GM21423 (cell line): ENCODE measurements around the gene ABCC1.
"Not testable (repeated sequence)": the region's sequence is repeated elsewhere in the genome, so short reads cannot be mapped to it uniquely, and the experiment has no call there.

Source experiments
- ATAC-seq: cut with Tn5 transposase; IDR thresholded peaks from one replicate; pipeline ENCODE4 v1.9.1; 2021; ENCODE audit warnings: mild to moderate bottlenecking, moderate library complexity; ENCODE audit not compliant: unreplicated experiment

Gene ABCC1

DNA sequence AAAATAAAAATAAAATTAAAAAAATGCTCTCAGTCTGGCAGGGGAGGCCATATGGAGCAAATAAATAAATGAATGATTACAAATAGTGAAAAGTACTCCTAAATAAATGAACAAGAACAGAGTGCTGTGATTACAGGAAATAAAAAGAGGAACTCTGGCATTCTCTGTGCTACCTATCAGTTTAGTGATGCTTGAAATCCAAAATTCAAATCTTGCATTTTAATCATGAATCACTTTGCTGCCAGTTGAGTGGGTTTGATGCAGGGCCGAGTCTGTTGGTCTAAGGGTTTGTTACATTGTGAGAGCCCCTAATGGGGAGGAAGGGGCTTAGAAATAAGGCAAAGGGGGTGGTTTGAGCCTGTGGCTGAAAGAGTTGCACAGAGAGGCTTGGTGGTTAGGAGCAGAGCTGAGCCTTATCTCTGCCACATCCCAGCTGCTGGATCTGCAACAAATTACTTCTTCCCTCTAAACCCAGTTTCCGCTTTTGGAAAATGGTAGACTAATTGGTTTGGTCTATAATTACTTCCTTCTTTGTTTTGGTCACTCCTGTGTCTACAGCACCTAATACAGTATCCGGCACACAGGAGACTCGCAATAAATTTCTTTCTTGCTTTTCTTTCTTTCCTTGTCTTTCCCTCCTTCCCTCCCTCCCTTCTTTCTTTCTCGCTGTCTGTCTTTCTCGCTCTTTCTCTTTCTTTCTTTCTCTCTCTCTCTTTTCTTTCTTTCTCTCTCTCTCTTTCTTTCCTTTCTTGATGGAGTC, 6.3 kb upstream of the ABCC1 start:
- no peak for ATAC-seq

DNA sequence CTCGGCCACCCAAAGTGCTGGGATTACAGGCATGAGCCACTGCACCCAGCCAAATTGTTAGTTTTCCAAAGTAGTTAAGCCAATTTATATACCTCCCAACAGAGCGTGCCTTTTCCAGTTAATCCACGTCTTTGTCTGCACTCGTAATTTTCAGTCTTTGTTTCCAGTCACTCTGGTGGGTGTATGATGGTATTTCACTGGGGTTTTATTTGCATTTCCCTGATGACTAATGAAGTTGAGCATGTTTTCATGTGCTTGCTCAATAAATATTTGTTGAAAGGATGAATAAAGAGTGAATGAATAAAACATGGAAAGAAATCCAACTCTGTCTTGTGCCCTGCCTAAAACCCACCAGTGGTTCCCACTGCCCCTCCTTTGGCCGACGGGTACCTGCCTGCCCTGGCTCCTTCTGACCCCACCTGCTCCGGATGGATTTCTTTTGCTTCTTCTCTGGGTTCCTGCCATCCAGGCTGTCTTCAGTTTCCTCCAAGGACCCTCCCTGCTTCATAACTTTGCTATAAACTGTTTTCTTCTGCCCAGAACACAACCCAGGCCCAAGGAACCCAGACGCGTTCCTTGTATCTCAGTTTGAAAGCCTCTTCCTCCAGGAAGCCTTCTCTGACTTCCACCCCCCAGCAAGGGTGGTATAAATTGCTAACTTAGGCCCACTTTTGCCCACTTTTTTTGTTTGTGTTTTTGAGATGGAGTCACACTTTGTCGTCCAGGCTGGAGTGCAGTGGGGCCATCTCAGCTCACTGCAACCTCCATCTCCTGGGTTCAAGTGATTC, 3.0 kb upstream of the ABCC1 start:
- no peak for ATAC-seq

DNA sequence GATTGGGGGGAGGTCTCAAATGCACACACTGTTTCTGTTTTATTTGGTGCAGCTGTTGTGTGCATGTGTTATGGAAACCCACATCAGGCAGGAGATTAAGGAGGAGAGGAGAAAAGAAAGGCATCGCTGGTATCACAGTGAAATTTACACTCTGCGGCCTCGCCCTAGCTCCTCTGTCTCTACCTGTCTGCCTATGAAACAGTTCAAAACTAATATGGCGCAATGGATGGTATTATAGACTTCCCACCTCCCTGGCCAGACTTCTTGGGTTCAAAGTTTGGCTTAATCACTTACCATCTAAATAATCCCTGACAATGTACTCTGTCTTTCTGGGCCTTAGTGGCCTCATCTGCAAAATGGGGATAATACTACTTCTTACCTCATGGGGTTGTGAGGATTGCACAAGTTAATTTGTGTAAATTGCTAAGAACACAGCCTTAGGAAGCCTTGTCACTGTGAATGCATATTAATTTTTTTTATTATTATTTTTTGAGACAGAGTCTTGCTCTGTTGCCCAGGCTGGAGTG, 1.4 kb upstream of the ABCC1 start:
- no peak for ATAC-seq

DNA sequence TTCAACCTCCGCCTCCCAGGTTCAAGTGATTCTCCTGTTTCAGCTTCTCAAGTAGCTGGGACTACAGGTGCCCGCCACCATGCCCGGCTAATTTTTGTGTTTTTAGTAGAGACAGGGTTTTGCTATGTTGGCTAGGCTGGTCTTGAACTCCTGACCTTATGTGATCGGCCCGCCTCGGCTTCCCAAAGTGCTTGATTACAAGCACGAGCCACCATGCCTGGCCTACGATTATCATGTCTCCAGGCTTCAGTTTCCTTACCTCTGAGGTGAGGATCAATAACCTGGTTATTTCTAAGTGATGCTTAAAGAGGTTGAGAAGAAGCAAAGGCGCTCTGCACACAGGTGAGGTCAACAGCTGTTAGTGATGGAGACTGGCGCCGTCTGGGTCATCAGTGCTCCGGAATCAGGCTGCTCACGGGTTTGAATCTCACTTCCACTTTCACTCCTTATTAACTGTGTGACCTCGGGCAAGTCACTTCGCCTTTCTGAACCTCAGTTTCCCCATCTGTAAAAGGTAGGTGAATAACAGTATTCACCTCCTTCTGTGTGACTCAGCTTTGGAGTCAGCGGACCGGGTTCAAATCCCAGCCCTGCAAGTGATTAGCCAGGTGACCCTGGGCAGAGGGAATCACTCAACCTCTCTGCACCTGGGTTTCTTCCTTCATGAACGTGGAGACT, 745 bp upstream of the ABCC1 start:
- ATAC-seq, result peak; percentile 39

DNA sequence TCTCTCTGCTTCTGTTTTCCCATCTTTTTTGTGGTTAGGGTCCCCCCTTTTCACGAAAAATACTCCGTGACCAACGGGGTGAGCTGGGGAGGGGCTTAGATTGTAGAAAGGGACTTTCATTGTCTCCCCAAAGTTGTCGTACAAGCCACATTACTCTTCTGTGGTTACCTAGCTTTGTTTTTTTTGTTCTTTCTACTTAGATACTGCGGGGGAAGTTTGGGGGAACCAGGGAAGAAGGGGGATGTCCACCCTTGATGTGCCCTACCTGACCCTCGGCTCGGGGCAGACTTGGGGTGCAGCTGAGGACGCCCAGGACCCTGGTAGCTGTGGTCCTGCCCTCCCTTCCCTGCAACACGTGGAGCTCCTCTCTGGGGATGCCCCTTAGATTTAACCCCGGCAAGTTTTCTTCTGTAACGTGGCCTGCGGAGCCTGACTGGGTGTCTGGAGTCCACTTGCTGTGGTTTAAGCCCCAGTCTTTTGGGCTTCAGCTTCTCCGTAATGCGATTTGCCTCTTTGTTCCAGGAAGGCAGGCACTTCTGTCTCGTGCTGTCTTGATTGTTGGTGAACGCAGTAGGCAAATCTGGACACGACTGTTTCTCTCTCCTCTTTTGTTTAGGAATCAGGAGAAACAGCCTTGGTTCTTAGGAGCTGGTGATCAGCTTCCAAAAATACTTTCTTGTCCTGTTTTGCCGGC, 892 bp downstream of the ABCC1 start:
- no peak for ATAC-seq

DNA sequence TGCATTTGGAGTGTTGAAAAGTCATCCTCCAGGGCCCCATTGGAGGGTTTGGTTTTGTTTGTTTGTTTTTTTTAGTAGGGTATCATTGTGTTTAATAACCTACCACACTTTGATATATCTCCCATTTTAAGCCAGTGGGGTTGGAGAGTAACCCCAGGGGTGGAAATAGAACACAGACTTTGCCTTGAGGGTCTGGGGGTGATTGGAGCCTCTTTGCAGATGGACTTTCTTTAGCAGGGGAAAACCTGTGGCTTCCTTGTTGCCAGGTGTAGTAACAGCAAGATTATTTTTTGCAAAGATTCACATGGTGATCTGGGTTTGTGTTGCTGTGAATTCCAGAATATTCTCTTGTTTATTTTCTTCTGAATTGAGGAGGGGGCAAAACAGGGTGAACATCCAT, 1.5 kb downstream of the ABCC1 start:
- no peak for ATAC-seq

DNA sequence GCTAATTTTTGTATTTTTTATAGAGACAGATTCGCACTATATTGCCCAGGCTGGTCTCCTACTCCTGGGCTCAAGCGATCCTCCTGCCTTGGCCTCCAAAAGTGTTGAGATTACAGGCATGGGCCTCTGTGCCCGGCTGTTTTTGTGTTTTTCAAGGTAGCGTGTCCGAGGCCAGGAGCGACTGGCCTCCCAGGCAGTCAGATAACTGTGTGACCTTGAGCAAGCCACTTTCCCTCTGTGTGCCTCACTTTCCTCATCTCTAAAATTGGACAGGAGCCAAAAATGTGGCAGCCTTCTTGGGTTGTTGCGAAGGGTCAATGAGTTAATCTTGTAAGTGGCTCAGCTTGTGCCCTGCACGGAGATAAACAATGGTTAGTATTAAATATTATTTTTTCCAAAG, 2.4 kb downstream of the ABCC1 start:
- no peak for ATAC-seq

DNA sequence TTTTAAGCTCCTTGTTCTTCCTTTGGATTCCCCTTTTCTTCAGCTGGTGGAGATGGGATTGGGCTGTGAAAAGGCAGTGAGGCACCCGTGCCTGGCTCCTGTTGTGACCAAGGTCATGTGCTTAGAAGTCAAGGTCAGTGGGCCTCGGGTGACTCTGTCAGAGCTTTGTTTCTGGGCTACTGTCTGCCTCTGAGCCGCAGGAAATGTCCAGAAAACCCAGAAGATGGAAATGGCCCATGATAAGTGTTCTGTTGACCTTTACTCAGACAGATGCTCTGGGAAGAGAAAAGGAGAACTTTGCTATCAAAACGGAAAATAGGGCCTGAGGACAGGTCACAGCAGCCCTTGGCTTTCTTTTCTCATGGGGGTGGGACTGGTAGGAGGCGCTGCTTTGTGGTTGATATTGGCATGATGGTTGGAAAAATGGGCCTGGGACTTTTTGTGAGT, 2.9 kb downstream of the ABCC1 start:
- no peak for ATAC-seq

DNA sequence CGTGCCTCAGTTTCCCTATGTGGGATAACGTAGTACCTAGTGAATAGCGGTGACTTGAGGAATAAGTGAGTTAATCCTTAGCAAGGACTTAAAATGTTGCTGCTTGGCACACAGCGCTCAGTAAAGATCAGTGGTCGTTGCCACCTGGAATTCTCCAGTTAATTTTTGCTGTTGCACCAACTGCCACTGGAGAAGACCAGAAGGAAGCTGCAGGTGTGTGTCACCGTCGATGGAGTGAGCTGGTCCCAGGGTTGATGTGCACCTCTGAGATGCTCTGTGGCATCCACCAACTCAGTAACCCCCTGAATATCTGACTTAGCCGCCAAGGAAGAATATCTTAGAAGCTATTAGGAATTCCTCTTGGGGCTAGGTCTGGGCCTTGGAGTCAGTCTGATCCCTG, 4.1 kb downstream of the ABCC1 start:
- ATAC-seq, result no peak

DNA sequence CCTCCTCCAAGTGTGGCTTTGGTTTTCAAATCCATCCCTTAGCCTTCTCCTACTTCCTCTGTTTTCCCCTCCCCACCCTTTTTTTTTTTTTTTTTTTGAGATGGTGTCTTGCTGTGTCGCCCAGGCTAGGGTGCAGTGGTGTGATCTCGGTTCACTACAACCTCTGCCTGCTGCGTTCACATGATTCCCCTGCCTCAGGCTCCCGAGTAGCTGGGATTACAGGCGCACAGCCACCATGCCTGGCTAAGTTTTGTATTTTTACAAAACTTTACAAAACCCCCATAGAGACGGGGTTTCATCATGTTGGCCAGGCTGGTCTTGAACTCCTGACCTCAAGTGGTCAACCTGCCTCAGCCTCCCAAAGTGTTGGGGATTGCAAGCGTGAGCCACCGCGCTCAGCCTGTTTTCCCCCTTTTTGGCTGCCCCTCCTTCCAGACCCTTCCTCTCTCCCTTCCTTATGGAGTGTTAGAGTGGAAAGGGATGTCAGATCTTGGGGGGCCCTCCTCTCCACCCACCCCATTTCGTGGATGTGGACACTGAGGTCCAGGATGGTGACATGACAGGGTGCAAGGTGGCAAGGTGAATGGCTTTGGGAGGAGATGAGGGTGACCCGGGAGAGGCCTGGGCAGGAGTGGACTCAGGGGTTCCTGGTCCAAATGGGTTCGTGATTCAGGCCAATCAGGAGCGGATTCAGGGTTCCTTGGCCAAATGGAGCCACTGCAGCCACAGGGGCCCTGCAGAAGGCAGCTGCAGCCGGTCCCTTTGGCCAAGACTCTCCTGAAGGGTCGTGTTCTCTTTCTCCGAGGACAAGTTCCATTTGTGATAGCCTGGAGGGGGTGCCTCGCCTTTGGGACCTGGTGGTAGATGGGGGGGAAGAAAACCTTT, 4.8 kb downstream of the ABCC1 start:
- no peak for ATAC-seq

DNA sequence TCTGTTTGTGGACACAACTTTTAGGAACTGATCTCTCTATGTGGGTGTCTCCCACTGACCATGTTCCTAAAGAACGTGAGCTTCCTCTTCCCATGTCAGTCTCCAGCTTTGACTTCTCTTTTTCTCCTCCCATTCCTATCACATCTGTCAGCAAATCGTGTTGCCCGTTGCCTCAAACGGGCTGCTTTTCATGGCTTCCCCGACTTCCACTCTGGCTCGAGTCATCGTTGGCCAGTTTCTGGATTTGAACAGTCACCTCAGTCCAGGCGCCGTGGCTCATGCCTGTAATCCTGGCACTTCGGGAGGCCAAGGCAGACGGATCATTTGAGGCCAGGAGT, 5.4 kb downstream of the ABCC1 start:
- ATAC-seq, result no peak

DNA sequence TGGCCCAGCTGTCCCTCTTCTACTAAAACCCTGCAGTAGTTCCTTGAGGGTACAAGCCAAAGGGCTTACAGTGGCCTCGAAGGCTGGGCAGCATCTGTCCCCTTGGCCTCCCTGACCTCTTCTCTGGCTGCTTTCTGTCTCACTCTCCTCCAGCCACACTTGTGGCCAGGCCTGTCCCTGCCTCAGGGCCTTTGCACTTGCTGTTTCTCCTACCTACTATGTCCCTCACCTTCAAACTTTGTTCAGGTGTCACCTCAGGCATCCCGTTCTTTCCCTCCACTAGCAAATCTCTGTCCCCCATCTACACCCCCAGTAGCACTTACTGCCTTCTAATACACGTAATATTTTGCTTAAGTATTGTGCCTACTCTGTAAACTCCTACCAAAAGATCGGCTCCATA, 6.0 kb downstream of the ABCC1 start:
- ATAC-seq, result no peak

DNA sequence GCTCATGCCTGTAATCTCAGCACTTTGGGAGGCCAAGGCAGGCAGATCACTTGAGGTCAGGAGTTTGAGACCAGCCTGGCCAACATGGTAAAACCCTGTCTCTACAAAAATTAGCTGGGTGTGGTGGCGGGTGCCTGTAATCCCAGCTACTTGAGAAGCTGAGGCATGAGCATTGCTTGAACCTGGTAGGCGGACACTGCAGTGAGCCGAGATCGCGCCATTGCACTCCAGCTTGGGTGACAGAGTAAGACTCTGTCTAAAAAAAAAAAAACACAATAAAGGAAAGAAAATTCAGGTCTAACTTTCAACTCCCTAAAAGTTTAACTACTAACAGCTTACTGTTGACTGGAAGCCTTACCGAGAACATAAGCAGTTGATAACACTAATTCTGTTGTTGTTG, 6.7 kb downstream of the ABCC1 start:
- not testable (repeated sequence) for ATAC-seq

DNA sequence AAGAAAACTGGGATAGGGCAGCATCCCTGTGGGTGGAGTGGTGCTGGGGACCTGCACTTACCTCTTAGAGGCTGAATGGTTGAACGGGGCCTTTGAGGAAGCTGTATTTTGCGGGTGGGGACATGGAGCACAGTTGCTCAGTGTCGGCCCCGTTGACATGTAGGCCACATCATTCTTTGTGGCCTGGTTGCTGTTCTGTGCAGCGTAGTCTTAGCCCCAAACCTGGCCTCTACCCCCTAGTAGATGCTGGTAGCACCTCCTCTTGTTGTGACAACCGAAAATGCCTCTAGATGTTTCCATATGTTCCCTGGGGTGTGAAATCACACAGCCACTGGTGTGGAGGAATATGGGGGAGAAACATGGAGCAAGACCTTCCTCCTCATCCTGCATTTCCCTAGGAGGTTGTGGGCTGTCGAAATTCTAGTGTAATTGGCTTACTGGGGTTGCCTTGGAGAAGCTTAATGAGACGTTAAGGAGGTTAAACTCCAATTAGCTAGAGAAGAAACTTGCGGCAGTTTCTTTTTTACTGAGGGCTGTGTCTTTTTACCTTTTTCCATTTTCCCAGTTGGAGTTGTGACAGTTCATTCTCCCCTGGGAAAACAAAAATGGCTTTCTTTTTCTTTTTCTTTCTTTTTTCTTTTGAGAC, 9.4 kb downstream of the ABCC1 start:
- no peak for ATAC-seq

DNA sequence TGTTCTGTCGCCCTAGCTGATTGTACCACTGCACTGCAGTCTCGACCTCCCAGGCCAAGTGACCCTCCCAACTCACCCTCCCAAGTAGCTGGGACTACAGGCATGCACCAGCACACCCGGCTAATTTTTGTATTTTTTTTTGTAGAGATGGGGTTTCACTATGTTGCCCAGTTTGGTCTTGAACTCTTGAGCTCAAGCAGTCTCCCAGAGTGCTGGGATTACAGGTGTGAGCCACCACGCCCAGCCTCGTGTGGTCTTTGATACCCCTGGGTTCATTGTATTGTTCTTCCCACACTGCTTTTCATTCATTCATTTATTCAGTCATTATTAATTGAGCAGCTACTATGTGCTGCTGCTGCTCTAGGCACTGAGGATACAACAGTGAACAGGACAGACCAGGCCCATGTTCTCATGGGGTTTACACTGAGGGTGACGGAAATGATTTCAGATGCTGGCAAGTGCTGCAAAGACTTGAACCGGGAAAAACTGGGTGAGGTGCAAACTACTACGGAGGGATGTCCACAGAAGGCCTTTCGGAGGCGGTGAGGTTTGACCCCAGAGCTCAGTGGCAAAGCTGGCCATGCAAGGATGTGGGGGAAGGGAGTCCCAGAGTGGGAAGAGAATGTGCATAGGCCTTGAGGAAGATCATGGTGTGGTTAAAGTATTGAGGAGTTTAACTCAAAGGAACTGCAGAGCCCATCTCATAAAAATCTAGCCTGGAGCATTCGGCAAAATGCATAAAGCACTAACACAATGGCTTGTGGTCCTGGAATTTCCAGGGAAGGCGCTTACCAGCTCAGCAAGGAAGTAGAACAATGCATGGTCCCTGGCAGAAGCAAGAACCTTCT, 10.9 kb downstream of the ABCC1 start:
- no peak for ATAC-seq

DNA sequence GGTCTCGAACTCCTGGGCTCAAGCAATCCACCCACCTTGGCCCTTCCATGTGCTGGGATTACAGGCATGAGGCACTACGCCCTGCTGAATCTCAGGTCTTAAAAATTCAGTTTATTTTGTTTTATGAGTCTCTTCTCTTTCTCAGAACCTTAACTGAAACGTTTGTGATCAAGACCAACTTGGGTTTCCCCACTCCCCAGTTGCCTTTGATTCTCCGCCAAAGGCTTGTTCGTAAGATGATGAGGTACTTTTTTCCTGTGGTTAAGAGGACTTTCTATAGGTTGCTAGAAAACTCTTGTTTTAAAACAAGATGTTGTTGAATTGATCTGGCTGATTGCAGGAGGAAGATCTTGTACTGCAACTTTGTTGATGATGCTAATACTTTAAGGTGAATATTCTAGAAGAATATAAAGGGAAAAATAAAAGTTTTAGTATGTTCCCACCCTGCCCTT, 11.7 kb downstream of the ABCC1 start:
- ATAC-seq, result peak; percentile 64

DNA sequence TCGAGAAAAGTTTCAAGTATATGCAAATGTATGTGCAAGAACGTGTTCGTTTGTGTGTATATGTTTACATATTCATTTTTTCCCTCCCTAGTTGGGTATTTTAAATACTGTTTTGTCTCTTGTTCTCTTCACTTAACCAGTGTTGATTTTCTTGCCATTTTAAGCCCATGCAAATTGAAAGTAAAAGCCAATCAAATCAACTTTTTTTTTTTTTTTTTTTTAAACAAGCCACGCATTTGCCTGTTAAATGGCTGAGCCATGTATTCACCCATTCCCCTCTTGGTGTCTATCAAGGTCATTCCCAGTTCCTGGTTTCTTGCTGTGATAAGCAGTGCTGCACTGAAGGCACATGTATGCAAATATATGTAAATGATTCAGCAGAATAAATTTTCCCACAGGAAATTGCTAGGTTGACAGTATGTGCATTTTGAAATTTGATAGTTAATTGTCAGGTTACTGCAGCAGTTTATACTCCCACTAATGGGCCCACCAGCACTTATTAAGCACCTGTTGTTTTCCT, 12.2 kb downstream of the ABCC1 start:
- ATAC-seq, result peak; percentile 23

DNA sequence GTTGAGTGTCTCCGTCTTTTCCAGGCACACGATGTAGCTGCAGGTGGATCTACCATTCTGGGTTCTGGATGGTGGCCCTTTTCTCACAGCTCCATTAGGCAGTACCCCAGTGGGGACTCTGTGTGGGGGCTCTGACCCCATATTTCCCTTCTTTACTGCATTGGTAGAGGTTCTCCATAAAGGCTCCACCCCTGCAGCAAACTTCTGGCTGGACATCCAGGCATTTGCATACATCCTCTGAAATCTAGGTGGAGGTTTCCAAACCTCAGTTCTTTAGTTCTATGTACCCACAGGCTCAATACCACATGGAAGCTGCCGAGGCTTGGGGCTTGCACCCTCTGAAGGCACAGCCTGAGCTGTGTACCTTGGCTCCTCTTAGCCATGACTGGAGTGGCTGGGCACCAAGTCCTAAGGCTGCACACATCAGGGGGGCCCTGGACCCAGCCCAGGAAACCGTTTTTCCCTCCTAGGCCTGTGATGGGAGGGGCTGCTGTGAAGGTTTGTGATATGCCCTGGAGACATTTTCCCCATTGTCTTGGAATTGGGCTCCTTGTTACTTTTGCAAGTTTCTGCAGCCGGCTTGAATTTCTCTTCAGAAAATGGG, 14.0 kb downstream of the ABCC1 start:
- no peak for ATAC-seq
